WTC11 (cell line): ENCODE data around the gene ARSJ. TPM values are rescaled to one million over a fixed set of nuclear protein-coding genes. Genes with fewer than 3 reads are reported as not detected.

Source experiments
- ATAC-seq: fragments of 200-7000 bp; cut with Tn5 transposase; 2 replicates; pipeline ENCODE4 v1.10.0; 2021; ENCODE audit warnings: mild to moderate bottlenecking, moderate library complexity
- CTCF ChIA-PET: fragments of 300-600 bp; sonication (Branson Sonifier 250); formaldehyde crosslinking; loops from one replicate; lab custom pipeline; 2021; ENCODE audit warnings: antibody characterized with exemption; lab: Charles Lee
- POLR2A ChIA-PET: fragments of 350-600 bp; sonication (Branson Sonifier 250); formaldehyde crosslinking; loops from one replicate; lab custom pipeline; 2021; ENCODE audit warnings: antibody characterized with exemption; lab: Charles Lee
- DNase-seq: peaks from one replicate; pipeline ENCODE4 v3.0.0; 2021; ENCODE audit warnings: low spot score
- H3K27ac Mint-ChIP-seq: 2 replicates; pipeline ENCODE4 v1.8.0; 2021; ENCODE audit warnings: mixed read lengths
- H3K27me3 Mint-ChIP-seq: 2 replicates; pipeline ENCODE4 v1.8.0; 2021; ENCODE audit warnings: low read depth, mild to moderate bottlenecking, moderate library complexity, mixed read lengths
- H3K36me3 Mint-ChIP-seq: 2 replicates; pipeline ENCODE4 v1.8.0; 2021; ENCODE audit warnings: mixed read lengths
- H3K4me1 Mint-ChIP-seq: 2 replicates; pipeline ENCODE4 v1.8.0; 2022; ENCODE audit warnings: mixed read lengths
- H3K4me3 Mint-ChIP-seq: 2 replicates; pipeline ENCODE4 v1.8.0; 2021; ENCODE audit warnings: mild to moderate bottlenecking, moderate library complexity, mixed read lengths
- H3K9me3 Mint-ChIP-seq: 2 replicates; pipeline ENCODE4 v1.8.0; 2021; ENCODE audit warnings: mixed read lengths
- CREM ChIP-seq: sonication (generic); formaldehyde crosslinking; IDR thresholded peaks from 2 replicates; pipeline ENCODE4 v1.8.1; 2022; ENCODE audit warnings: mild to moderate bottlenecking, missing genetic modification reagents, moderate library complexity
- FOXP1 ChIP-seq: sonication (generic); formaldehyde crosslinking; IDR thresholded peaks from 2 replicates; pipeline ENCODE4 v1.8.0; 2022; ENCODE audit warnings: missing genetic modification reagents, mild to moderate bottlenecking, moderate library complexity, borderline replicate concordance
- NR2C2 ChIP-seq: sonication (generic); formaldehyde crosslinking; IDR thresholded peaks from 2 replicates; pipeline ENCODE4 v1.8.0; 2022; ENCODE audit warnings: mild to moderate bottlenecking, missing genetic modification reagents
- SMAD3 ChIP-seq: sonication (generic); formaldehyde crosslinking; IDR thresholded peaks from 2 replicates; pipeline ENCODE4 v1.8.0; 2022; ENCODE audit warnings: missing genetic modification reagents, mild to moderate bottlenecking, borderline replicate concordance
- SMAD4 ChIP-seq: sonication (generic); formaldehyde crosslinking; IDR thresholded peaks from 2 replicates; pipeline ENCODE4 v1.8.0; 2022; ENCODE audit warnings: mild to moderate bottlenecking, missing genetic modification reagents
- SP1 ChIP-seq: sonication (generic); formaldehyde crosslinking; conservative IDR thresholded peaks from 2 replicates; pipeline ENCODE4 v1.8.1; 2022; ENCODE audit warnings: missing genetic modification reagents
- TEAD4 ChIP-seq: sonication (generic); formaldehyde crosslinking; IDR thresholded peaks from 2 replicates; pipeline ENCODE4 v1.8.0; 2022; ENCODE audit warnings: mild to moderate bottlenecking, missing genetic modification reagents
- TP53 ChIP-seq: sonication (generic); formaldehyde crosslinking; IDR thresholded peaks from 2 replicates; pipeline ENCODE4 v1.8.1; 2023; ENCODE audit warnings: mild to moderate bottlenecking, missing genetic modification reagents
- ZBTB21 ChIP-seq: sonication (generic); formaldehyde crosslinking; IDR thresholded peaks from 2 replicates; pipeline ENCODE4 v1.8.1; 2023; ENCODE audit warnings: mild to moderate bottlenecking, missing genetic modification reagents, borderline replicate concordance
- ZNF317 ChIP-seq: sonication (generic); formaldehyde crosslinking; IDR thresholded peaks from 2 replicates; pipeline ENCODE4 v1.8.1; 2023; ENCODE audit warnings: low read depth, mild to moderate bottlenecking, moderate library complexity, missing genetic modification reagents, borderline replicate concordance
- total RNA-seq: library from RNA; stranded (reverse); gene quantifications from 3 replicates; pipeline ENCODE4 v1.2.3, GENCODE V29; 2021
- TF ChIP-seq, protein P1 (sequence below): sonication (generic); formaldehyde crosslinking; IDR thresholded peaks from 2 replicates; pipeline ENCODE4 v1.8.1; 2023; ENCODE audit warnings: mild to moderate bottlenecking, missing genetic modification reagents
- TF ChIP-seq, protein P2 (sequence below): fragments of 200-600 bp; IDR thresholded peaks from 2 replicates; pipeline ENCODE4 v1.8.0; 2022; ENCODE audit warnings: antibody characterized with exemption
- TF ChIP-seq, protein P3 (sequence below): fragments of 250-450 bp; sonication (Bioruptor Pico); IDR thresholded peaks from 2 replicates; pipeline ENCODE4 v1.9.0; 2021; ENCODE audit warnings: mild to moderate bottlenecking, borderline replicate concordance
- TF ChIP-seq, protein P4 (sequence below): sonication (generic); formaldehyde crosslinking; IDR thresholded peaks from 2 replicates; pipeline ENCODE4 v1.8.1; 2023; ENCODE audit warnings: mild to moderate bottlenecking, missing genetic modification reagents, borderline replicate concordance
- TF ChIP-seq, protein P5 (sequence below): sonication (generic); formaldehyde crosslinking; IDR thresholded peaks from 2 replicates; pipeline ENCODE4 v1.8.1; 2023; ENCODE audit warnings: mild to moderate bottlenecking, missing genetic modification reagents, moderate library complexity
- TF ChIP-seq, protein P6 (sequence below): fragments of 250-450 bp; sonication (Bioruptor Pico); IDR thresholded peaks from 2 replicates; pipeline ENCODE4 v2.1.2; 2022; ENCODE audit warnings: mild to moderate bottlenecking, moderate library complexity
- TF ChIP-seq, protein P7 (sequence below): sonication (generic); formaldehyde crosslinking; IDR thresholded peaks from 2 replicates; pipeline ENCODE4 v1.8.0; 2023; ENCODE audit warnings: mild to moderate bottlenecking, missing genetic modification reagents

Gene ARSJ
- total RNA-seq, 1 experiment from 2014 or later = 6.6 TPM

DNA sequence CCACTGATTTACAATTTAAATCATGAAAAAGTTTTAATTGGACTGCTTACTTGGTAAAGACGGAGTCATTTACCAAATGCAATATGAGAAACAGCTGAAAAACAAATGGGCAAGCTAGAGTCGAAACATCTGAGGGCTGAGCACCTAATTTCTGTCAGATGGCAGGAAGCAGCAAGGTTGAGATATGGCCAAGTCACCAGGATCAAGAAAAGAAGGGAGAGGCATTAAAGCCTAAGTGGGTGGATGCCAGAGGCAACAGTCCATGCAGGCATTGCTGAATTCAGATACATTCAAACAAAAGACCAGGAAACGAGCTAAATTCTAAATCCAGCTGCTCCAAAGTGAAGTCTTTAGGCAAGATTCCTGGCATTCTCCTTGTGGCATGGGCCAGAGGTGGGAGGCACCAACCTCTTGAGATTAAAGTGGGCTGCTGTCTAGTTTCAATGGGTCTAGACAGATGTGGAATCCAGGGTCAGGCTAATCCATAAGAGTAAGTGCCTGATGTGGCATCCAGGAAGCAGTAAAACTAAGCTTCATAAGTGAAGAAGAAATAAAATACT, 8.0 kb upstream of the ARSJ start (continued):
- TF ChIP-seq, protein P1, sequence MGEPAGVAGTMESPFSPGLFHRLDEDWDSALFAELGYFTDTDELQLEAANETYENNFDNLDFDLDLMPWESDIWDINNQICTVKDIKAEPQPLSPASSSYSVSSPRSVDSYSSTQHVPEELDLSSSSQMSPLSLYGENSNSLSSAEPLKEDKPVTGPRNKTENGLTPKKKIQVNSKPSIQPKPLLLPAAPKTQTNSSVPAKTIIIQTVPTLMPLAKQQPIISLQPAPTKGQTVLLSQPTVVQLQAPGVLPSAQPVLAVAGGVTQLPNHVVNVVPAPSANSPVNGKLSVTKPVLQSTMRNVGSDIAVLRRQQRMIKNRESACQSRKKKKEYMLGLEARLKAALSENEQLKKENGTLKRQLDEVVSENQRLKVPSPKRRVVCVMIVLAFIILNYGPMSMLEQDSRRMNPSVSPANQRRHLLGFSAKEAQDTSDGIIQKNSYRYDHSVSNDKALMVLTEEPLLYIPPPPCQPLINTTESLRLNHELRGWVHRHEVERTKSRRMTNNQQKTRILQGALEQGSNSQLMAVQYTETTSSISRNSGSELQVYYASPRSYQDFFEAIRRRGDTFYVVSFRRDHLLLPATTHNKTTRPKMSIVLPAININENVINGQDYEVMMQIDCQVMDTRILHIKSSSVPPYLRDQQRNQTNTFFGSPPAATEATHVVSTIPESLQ = no peak
- TF ChIP-seq, protein P2, sequence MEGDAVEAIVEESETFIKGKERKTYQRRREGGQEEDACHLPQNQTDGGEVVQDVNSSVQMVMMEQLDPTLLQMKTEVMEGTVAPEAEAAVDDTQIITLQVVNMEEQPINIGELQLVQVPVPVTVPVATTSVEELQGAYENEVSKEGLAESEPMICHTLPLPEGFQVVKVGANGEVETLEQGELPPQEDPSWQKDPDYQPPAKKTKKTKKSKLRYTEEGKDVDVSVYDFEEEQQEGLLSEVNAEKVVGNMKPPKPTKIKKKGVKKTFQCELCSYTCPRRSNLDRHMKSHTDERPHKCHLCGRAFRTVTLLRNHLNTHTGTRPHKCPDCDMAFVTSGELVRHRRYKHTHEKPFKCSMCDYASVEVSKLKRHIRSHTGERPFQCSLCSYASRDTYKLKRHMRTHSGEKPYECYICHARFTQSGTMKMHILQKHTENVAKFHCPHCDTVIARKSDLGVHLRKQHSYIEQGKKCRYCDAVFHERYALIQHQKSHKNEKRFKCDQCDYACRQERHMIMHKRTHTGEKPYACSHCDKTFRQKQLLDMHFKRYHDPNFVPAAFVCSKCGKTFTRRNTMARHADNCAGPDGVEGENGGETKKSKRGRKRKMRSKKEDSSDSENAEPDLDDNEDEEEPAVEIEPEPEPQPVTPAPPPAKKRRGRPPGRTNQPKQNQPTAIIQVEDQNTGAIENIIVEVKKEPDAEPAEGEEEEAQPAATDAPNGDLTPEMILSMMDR = no peak
- TF ChIP-seq NR2C2 (no peak), SP1 (CRISPR knock-in tag) (no peak), CREM (CRISPR knock-in tag) (no peak), SMAD4 (no peak), SMAD3 (CRISPR knock-in tag) (no peak), FOXP1 (no peak)
- TF ChIP-seq, protein P3, sequence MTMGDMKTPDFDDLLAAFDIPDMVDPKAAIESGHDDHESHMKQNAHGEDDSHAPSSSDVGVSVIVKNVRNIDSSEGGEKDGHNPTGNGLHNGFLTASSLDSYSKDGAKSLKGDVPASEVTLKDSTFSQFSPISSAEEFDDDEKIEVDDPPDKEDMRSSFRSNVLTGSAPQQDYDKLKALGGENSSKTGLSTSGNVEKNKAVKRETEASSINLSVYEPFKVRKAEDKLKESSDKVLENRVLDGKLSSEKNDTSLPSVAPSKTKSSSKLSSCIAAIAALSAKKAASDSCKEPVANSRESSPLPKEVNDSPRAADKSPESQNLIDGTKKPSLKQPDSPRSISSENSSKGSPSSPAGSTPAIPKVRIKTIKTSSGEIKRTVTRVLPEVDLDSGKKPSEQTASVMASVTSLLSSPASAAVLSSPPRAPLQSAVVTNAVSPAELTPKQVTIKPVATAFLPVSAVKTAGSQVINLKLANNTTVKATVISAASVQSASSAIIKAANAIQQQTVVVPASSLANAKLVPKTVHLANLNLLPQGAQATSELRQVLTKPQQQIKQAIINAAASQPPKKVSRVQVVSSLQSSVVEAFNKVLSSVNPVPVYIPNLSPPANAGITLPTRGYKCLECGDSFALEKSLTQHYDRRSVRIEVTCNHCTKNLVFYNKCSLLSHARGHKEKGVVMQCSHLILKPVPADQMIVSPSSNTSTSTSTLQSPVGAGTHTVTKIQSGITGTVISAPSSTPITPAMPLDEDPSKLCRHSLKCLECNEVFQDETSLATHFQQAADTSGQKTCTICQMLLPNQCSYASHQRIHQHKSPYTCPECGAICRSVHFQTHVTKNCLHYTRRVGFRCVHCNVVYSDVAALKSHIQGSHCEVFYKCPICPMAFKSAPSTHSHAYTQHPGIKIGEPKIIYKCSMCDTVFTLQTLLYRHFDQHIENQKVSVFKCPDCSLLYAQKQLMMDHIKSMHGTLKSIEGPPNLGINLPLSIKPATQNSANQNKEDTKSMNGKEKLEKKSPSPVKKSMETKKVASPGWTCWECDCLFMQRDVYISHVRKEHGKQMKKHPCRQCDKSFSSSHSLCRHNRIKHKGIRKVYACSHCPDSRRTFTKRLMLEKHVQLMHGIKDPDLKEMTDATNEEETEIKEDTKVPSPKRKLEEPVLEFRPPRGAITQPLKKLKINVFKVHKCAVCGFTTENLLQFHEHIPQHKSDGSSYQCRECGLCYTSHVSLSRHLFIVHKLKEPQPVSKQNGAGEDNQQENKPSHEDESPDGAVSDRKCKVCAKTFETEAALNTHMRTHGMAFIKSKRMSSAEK (CRISPR knock-in tag) = no peak
- TF ChIP-seq, protein P4, sequence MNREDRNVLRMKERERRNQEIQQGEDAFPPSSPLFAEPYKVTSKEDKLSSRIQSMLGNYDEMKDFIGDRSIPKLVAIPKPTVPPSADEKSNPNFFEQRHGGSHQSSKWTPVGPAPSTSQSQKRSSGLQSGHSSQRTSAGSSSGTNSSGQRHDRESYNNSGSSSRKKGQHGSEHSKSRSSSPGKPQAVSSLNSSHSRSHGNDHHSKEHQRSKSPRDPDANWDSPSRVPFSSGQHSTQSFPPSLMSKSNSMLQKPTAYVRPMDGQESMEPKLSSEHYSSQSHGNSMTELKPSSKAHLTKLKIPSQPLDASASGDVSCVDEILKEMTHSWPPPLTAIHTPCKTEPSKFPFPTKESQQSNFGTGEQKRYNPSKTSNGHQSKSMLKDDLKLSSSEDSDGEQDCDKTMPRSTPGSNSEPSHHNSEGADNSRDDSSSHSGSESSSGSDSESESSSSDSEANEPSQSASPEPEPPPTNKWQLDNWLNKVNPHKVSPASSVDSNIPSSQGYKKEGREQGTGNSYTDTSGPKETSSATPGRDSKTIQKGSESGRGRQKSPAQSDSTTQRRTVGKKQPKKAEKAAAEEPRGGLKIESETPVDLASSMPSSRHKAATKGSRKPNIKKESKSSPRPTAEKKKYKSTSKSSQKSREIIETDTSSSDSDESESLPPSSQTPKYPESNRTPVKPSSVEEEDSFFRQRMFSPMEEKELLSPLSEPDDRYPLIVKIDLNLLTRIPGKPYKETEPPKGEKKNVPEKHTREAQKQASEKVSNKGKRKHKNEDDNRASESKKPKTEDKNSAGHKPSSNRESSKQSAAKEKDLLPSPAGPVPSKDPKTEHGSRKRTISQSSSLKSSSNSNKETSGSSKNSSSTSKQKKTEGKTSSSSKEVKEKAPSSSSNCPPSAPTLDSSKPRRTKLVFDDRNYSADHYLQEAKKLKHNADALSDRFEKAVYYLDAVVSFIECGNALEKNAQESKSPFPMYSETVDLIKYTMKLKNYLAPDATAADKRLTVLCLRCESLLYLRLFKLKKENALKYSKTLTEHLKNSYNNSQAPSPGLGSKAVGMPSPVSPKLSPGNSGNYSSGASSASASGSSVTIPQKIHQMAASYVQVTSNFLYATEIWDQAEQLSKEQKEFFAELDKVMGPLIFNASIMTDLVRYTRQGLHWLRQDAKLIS = no peak
- TF ChIP-seq, protein P5, sequence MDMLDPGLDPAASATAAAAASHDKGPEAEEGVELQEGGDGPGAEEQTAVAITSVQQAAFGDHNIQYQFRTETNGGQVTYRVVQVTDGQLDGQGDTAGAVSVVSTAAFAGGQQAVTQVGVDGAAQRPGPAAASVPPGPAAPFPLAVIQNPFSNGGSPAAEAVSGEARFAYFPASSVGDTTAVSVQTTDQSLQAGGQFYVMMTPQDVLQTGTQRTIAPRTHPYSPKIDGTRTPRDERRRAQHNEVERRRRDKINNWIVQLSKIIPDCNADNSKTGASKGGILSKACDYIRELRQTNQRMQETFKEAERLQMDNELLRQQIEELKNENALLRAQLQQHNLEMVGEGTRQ (CRISPR knock-in tag) = no peak

DNA sequence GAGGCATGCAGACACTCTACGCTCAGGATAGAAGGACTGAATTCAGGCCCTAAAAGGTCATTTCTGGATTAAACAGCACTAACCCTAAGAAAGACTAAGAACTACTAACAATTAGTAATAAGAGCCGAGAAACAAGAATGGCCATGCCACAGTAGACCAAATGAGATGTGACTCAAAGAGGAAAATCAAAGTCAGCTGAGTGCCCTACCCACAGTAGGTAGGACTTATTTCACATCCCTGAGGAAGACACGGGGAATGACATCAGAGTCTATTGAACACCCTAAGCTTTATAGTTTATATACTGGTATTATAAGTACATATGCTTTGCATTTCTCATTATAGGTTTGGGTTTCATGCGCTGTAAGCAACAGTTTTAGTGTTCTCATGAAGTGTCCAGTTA, 2.7 kb upstream of the ARSJ start:
- ATAC-seq = no peak
- CTCF ChIA-PET = no interaction called here
- peaks cover 11% of the 10 kb centered on the region; the same call in 1 of the 2 replicates for H3K27me3 Mint-ChIP-seq

More for the DNA sequence above, 2.7 kb upstream of the ARSJ start:
- no peak overlapping the region for H3K27ac Mint-ChIP-seq
- DNase-seq = no peak
- H3K4me1 Mint-ChIP-seq = peaks cover 29% of the 10 kb centered on the region
- TF ChIP-seq, protein P6, sequence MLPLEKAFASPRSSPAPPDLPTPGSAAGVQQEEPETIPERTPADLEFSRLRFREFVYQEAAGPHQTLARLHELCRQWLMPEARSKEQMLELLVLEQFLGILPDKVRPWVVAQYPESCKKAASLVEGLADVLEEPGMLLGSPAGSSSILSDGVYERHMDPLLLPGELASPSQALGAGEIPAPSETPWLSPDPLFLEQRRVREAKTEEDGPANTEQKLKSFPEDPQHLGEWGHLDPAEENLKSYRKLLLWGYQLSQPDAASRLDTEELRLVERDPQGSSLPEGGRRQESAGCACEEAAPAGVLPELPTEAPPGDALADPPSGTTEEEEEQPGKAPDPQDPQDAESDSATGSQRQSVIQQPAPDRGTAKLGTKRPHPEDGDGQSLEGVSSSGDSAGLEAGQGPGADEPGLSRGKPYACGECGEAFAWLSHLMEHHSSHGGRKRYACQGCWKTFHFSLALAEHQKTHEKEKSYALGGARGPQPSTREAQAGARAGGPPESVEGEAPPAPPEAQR (CRISPR knock-in tag) = no peak
- TF ChIP-seq ZBTB21 (CRISPR knock-in tag) (no peak), ZNF317 (CRISPR knock-in tag) (no peak), TEAD4 (CRISPR knock-in tag) (no peak), TP53 (CRISPR knock-in tag) (no peak)
- TF ChIP-seq, protein P7, sequence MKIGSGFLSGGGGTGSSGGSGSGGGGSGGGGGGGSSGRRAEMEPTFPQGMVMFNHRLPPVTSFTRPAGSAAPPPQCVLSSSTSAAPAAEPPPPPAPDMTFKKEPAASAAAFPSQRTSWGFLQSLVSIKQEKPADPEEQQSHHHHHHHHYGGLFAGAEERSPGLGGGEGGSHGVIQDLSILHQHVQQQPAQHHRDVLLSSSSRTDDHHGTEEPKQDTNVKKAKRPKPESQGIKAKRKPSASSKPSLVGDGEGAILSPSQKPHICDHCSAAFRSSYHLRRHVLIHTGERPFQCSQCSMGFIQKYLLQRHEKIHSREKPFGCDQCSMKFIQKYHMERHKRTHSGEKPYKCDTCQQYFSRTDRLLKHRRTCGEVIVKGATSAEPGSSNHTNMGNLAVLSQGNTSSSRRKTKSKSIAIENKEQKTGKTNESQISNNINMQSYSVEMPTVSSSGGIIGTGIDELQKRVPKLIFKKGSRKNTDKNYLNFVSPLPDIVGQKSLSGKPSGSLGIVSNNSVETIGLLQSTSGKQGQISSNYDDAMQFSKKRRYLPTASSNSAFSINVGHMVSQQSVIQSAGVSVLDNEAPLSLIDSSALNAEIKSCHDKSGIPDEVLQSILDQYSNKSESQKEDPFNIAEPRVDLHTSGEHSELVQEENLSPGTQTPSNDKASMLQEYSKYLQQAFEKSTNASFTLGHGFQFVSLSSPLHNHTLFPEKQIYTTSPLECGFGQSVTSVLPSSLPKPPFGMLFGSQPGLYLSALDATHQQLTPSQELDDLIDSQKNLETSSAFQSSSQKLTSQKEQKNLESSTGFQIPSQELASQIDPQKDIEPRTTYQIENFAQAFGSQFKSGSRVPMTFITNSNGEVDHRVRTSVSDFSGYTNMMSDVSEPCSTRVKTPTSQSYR (CRISPR knock-in tag) = no peak
- peaks cover 26% of the 10 kb centered on the region for H3K36me3 Mint-ChIP-seq
- no peak overlapping the region for H3K4me3 Mint-ChIP-seq
- H3K9me3 Mint-ChIP-seq = peaks cover 34% of the 10 kb centered on the region
- POLR2A ChIA-PET = no interaction called here
